ENCODE measurements around the gene APOL2.

DNA sequence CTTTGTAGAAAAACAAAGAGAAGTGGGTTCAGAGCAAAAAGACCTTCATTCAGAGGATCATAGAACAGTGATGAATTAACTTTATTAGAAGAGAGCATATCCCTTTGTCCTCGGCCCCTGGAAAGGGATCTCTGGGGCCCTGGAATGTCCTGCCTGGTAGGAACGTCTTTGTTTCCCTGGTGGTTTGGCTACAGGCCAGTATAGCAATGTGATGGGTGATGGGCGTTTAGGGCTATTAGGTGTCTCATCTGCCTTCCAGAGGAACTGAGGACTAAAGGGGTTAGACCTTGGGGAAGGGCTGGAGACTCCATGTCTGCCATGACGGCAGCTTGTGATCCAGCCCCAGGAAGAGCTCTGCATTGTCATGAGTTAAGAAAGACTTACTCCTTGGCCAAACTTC, 46.8 kb downstream of the APOL2 start:
- TF ChIP-seq, protein P1, sequence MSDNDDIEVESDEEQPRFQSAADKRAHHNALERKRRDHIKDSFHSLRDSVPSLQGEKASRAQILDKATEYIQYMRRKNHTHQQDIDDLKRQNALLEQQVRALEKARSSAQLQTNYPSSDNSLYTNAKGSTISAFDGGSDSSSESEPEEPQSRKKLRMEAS (IDR thresholded peaks at IDR 0.05): no peak
- TF ChIP-seq POLR2A (IDR thresholded peaks at IDR 0.05; ENCODE audit: borderline replicate concordance, extremely low read depth, insufficient read depth, insufficient read length) (no peak), POLR2AphosphoS5 (IDR thresholded peaks at IDR 0.05; ENCODE audit: low read depth, low read length) (no peak), RAD21 (IDR thresholded peaks at IDR 0.05; ENCODE audit: low read depth) (no peak), EGR1 (IDR thresholded peaks at IDR 0.05; ENCODE audit: low read depth) (no peak)
- TF ChIP-seq, protein P2, sequence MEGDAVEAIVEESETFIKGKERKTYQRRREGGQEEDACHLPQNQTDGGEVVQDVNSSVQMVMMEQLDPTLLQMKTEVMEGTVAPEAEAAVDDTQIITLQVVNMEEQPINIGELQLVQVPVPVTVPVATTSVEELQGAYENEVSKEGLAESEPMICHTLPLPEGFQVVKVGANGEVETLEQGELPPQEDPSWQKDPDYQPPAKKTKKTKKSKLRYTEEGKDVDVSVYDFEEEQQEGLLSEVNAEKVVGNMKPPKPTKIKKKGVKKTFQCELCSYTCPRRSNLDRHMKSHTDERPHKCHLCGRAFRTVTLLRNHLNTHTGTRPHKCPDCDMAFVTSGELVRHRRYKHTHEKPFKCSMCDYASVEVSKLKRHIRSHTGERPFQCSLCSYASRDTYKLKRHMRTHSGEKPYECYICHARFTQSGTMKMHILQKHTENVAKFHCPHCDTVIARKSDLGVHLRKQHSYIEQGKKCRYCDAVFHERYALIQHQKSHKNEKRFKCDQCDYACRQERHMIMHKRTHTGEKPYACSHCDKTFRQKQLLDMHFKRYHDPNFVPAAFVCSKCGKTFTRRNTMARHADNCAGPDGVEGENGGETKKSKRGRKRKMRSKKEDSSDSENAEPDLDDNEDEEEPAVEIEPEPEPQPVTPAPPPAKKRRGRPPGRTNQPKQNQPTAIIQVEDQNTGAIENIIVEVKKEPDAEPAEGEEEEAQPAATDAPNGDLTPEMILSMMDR (IDR thresholded peaks at IDR 0.05 in 2 of 3, conservative IDR thresholded peaks at IDR 0.05 in 1 of 3; ENCODE audit: borderline replicate concordance in 1 of 3, insufficient read depth in 1 of 3, low read depth in 2 of 3, low read length in 2 of 3): no peak
- TF ChIP-seq, protein P3, sequence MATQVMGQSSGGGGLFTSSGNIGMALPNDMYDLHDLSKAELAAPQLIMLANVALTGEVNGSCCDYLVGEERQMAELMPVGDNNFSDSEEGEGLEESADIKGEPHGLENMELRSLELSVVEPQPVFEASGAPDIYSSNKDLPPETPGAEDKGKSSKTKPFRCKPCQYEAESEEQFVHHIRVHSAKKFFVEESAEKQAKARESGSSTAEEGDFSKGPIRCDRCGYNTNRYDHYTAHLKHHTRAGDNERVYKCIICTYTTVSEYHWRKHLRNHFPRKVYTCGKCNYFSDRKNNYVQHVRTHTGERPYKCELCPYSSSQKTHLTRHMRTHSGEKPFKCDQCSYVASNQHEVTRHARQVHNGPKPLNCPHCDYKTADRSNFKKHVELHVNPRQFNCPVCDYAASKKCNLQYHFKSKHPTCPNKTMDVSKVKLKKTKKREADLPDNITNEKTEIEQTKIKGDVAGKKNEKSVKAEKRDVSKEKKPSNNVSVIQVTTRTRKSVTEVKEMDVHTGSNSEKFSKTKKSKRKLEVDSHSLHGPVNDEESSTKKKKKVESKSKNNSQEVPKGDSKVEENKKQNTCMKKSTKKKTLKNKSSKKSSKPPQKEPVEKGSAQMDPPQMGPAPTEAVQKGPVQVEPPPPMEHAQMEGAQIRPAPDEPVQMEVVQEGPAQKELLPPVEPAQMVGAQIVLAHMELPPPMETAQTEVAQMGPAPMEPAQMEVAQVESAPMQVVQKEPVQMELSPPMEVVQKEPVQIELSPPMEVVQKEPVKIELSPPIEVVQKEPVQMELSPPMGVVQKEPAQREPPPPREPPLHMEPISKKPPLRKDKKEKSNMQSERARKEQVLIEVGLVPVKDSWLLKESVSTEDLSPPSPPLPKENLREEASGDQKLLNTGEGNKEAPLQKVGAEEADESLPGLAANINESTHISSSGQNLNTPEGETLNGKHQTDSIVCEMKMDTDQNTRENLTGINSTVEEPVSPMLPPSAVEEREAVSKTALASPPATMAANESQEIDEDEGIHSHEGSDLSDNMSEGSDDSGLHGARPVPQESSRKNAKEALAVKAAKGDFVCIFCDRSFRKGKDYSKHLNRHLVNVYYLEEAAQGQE (IDR thresholded peaks at IDR 0.05; ENCODE audit: low read depth): no peak

Data from HCT116 (cell line).